ENCODE data around the gene EFCAB11. TPM values are rescaled to one million over a fixed set of nuclear protein-coding genes. Genes with fewer than 3 reads are reported as not detected.

EFCAB11 gene
- total and polyA plus RNA-seq, 2 donors (not counting 1 experiment from before 2014, with no cell fraction given), result 2.6 to 4.0 TPM

GRCh38 chr14:89990623-89991275, 36.2 kb upstream of the EFCAB11 start:
- Histone ChIP-seq H3K9me3 (ENCODE audit: control insufficient read depth, insufficient read depth, low read depth, low read length) (no peaks in the 10 kb centered on the region), H4K20me1 (ENCODE audit: control insufficient read depth, extremely low read depth, insufficient read depth, low read length) (no peaks in the 10 kb centered on the region), H3K27me3 (ENCODE audit: control insufficient read depth, insufficient read depth, low read length) (no peaks in the 10 kb centered on the region), H3K4me3 (replicated peaks in 1 of 4; ENCODE audit: control extremely low read depth in 1 of 4, insufficient read depth in 1 of 4, low read depth in 3 of 4, low read length in 4 of 4) (no peak overlapping the region), H3K36me3 (ENCODE audit: control insufficient read depth, insufficient read depth, low read length) (peaks cover 4% of the 10 kb centered on the region), H3K4me1 (ENCODE audit: control insufficient read depth, extremely low read depth, insufficient read depth, low read length) (no peaks in the 10 kb centered on the region), H3K27ac (ENCODE audit: insufficient read depth, low read length) (no peak overlapping the region), H2AFZ (ENCODE audit: low read length) (no peak overlapping the region), H3K4me2 (ENCODE audit: extremely low read depth, insufficient read depth, low read length) (no peak overlapping the region), H3K79me2 (ENCODE audit: control insufficient read depth, insufficient read depth, low read length) (no peaks in the 10 kb centered on the region), H3K9ac (ENCODE audit: insufficient read depth, low read length) (no peak overlapping the region)
- DNase-seq (ENCODE audit: low read depth in 2 of 2), result no peak
- TF ChIP-seq EZH2 (IDR thresholded peaks at IDR 0.05; ENCODE audit: low read length, missing control alignments) (no peak), CTCF (conservative IDR thresholded peaks at IDR 0.05 in 1 of 2, IDR thresholded peaks at IDR 0.05 in 1 of 2; ENCODE audit: low read depth in 1 of 2, low read length in 2 of 2) (no peak)

DNA sequence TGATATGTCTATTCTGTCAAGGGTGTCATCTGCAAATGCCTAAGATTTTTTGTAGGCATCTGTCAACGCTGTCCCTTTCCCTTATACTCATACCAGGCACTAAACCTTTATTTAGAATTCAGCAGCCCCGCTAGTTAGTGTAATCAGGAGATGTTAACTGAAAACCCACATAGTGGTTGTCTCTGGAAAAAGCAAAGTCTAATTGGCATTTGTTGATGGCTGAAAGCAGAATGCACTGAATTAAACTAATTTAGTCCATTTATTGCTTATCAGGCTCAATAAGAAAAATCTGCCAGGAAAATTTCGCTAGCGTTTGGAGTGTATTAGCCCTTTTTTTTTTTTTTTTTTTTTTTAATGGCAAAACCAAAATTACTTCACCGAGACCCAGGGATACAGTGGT, 35.7 kb upstream of the EFCAB11 start:
- Histone ChIP-seq H3K9ac (ENCODE audit: insufficient read depth, low read length) (no peak overlapping the region), H4K20me1 (ENCODE audit: control insufficient read depth, extremely low read depth, insufficient read depth, low read length) (no peaks in the 10 kb centered on the region), H3K4me1 (ENCODE audit: control insufficient read depth, extremely low read depth, insufficient read depth, low read length) (no peaks in the 10 kb centered on the region), H3K27me3 (ENCODE audit: control insufficient read depth, insufficient read depth, low read length) (no peaks in the 10 kb centered on the region), H3K36me3 (ENCODE audit: control insufficient read depth, insufficient read depth, low read length) (peaks cover 4% of the 10 kb centered on the region), H3K9me3 (ENCODE audit: control insufficient read depth, insufficient read depth, low read depth, low read length) (no peaks in the 10 kb centered on the region), H3K4me2 (ENCODE audit: extremely low read depth, insufficient read depth, low read length) (no peak overlapping the region), H3K79me2 (ENCODE audit: control insufficient read depth, insufficient read depth, low read length) (no peaks in the 10 kb centered on the region), H3K27ac (ENCODE audit: insufficient read depth, low read length) (no peak overlapping the region), H3K4me3 (replicated peaks in 1 of 4; ENCODE audit: control extremely low read depth in 1 of 4, insufficient read depth in 1 of 4, low read depth in 3 of 4, low read length in 4 of 4) (no peak overlapping the region), H2AFZ (ENCODE audit: low read length) (no peak overlapping the region)
- no peak for TF ChIP-seq EZH2 (IDR thresholded peaks at IDR 0.05; ENCODE audit: low read length, missing control alignments)
- TF ChIP-seq CTCF (conservative IDR thresholded peaks at IDR 0.05 in 1 of 2, IDR thresholded peaks at IDR 0.05 in 1 of 2; ENCODE audit: low read depth in 1 of 2, low read length in 2 of 2), result no peak
- no peak for DNase-seq (ENCODE audit: low read depth in 2 of 2)

GRCh38 chr14:89988787-89989186, 34.3 kb upstream of the EFCAB11 start:
- H3K27me3 ChIP-seq (ENCODE audit: control insufficient read depth, insufficient read depth, low read length), result no peaks in the 10 kb centered on the region
- H3K4me3 ChIP-seq (replicated peaks in 1 of 4; ENCODE audit: control extremely low read depth in 1 of 4, insufficient read depth in 1 of 4, low read depth in 3 of 4, low read length in 4 of 4), result no peak overlapping the region
- no peak overlapping the region for H3K27ac ChIP-seq (ENCODE audit: insufficient read depth, low read length)
- peaks cover 2% of the 10 kb centered on the region for H3K36me3 ChIP-seq (ENCODE audit: control insufficient read depth, insufficient read depth, low read length)
- TF ChIP-seq EZH2 (IDR thresholded peaks at IDR 0.05; ENCODE audit: low read length, missing control alignments), result no peak
- H3K9me3 ChIP-seq (ENCODE audit: control insufficient read depth, insufficient read depth, low read depth, low read length), result no peaks in the 10 kb centered on the region
- no peak for DNase-seq (ENCODE audit: low read depth in 2 of 2)
- H3K4me1 ChIP-seq (ENCODE audit: control insufficient read depth, extremely low read depth, insufficient read depth, low read length), result no peaks in the 10 kb centered on the region
- no peaks in the 10 kb centered on the region for H3K79me2 ChIP-seq (ENCODE audit: control insufficient read depth, insufficient read depth, low read length)
- H4K20me1 ChIP-seq (ENCODE audit: control insufficient read depth, extremely low read depth, insufficient read depth, low read length), result no peaks in the 10 kb centered on the region
- H3K9ac ChIP-seq (ENCODE audit: insufficient read depth, low read length), result no peak overlapping the region
- no peak overlapping the region for H2AFZ ChIP-seq (ENCODE audit: low read length)
- H3K4me2 ChIP-seq (ENCODE audit: extremely low read depth, insufficient read depth, low read length), result no peak overlapping the region

Measured in fibroblast of lung (primary cell).